GM18520 (cell line): ENCODE data around the gene PMM2.
"Not testable (repeated sequence)": the region's sequence is repeated elsewhere in the genome, so short reads cannot be mapped to it uniquely, and the experiment has no call there.

Source experiments
- ATAC-seq: cut with Tn5 transposase; IDR thresholded peaks from one replicate; pipeline ENCODE4 v1.9.1; 2021; ENCODE audit not compliant: unreplicated experiment

PMM2 gene

DNA sequence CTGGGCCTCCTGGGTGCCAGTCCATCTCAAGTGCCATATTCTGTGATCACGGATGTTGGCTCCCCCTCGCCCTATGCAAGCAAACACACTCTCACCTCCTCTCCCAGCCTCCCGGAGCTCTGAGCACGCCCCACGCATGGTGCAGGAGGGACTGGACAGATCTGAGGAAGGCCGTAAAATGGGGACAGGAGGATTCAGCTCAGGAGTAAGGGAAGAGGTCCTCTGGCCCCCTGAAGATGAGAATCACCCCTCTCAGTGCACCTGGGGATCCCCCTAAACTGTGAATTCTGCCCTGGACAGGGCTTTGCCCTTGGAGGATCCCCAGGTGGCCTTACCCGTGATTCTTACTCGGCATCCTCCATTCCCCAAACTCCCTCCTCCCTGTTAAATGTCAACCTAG lies 15.8 kb upstream of the PMM2 start:
- no peak for ATAC-seq

- no peak for ATAC-seq
Observed at GRCh38 chr16:8782673-8783072, 15.0 kb upstream of the PMM2 start.

DNA sequence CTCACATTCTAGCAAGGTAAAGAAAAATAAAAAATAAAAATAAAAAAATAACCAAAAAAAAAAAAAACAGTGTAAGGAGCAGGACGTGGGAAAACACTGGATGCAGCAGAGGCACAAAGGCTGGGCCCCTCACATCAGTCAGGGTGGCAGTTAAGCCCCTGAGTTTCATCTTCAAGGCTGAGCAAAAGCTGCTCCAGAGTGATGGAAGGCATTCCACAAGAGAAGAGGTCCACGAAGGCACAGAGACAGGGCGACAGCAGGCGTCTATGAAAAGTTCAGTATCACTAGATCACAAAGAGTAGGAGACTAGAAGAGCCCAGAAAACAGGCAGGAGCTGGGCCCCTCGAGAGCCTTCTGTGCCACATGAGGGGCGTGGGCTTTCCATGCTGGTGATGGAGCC lies 12.2 kb upstream of the PMM2 start:
- ATAC-seq: no peak

GRCh38 chr16:8786316-8786715 lies 11.3 kb upstream of the PMM2 start:
- not testable (repeated sequence) for ATAC-seq

- ATAC-seq: no peak
Observed at GRCh38 chr16:8788578-8789172, 9.0 kb upstream of the PMM2 start.

- ATAC-seq: no peak
Observed at GRCh38 chr16:8795091-8795490, 2.5 kb upstream of the PMM2 start.

DNA sequence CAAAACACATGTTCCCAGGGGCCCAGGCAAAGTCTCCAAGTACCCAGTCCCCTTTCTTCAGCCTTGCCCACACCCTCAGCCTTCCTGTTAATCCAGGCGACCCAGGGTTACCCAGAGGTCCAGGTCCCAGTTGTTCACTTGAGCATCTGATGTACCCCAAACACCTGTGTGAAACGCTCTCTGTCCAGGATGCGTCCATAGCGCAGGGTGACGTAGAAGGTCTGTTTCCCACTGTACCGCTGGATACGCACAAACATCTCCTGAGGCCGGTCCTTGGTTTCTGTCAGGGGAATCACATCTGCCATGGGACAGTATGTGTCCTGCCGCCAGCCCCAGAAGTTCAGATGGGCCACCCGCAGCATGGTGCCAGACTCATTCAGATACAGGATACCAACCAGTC lies 1.8 kb upstream of the PMM2 start:
- ATAC-seq: no peak

- no peak for ATAC-seq
Observed at GRCh38 chr16:8796469-8797363, 923 bp upstream of the PMM2 start.

GRCh38 chr16:8798174-8798527 lies 512 bp downstream of the PMM2 start:
- no peak for ATAC-seq

DNA sequence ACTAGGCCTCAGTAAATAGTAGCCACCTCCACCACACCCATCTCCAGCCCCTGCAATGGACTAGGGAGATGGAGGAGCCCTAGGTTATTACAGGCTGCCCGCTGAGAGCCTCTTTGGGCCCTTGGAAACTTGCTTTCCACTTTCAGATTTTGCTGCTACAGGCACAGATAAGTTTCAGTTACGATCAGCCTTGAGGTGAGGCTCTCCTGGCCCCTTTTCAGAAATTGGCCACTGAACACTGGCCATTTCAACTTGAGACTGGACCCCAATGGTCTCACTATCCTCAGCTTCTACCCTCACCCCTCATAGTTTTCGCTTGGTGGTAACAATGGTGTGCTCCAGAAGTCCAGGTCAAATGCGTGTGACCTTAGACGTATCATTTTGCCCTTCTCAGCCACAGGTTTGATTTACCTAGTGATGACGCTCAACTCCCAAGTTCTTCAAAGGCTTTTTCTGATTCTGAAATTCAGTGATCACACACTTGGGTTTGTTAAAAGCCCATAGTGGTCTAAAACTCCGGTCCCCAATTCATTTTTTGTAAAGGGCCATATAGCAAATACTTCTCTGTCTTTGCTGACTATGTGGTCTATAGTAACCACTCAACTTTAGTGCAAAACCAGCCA lies 1.0 kb downstream of the PMM2 start:
- ATAC-seq: no peak

- no peak for ATAC-seq
Observed at GRCh38 chr16:8801701-8802100, 4.1 kb downstream of the PMM2 start.

DNA sequence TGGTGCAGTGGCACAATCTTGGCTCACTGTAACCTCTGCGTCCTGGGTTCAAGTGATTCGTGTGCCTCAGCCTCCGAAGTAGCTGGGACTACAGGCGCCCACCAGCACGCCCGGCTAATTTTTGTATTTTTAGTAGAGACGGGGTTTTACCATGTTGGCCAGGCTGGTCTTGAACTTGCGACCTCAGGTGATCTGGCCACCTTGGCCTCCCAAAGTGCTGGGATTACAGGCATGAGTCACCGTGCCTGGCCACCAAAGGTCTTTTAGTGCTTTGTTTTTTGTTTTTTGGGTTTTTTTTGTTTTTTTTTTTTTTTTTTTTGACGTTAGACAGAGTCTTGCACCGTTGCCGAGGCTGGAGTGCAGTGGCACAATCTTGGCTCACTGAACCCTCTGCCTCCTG lies 6.1 kb downstream of the PMM2 start:
- ATAC-seq: not testable (repeated sequence)

GRCh38 chr16:8804313-8804712 lies 6.7 kb downstream of the PMM2 start:
- no peak for ATAC-seq

DNA sequence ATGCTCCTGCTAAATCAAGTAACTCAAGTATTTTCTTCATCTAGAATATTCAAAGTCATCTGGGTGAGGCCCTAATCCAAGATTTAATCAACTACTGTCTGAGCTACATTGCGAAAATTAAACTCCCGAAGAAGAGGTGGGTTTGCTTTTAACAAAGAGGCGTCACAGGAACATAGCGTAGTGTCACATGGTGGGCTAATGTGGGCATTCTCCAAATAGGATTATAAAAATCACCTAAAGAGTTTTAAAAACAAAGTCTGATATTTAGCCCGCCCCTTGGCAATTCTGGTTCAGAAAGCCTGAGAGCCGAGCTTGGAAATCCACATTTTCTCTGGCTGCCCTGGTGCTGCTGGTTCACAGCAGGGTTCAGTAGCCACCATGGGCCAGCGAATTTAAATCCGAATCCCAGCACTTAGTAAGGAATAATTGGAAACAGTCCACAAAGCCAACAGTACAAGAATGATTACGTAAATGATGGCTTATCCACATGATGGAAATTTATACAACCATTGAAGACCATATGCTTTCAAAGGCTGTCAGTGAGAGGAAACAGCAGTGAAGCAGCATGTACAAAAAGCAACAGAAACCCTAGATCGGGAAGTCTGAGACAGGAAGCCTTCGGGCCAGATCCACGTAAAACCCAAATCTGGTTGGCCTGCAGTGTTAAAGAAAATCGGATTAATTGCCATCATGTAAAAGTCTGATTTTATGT lies 8.8 kb downstream of the PMM2 start:
- ATAC-seq: no peak

GRCh38 chr16:8807189-8807588 lies 9.6 kb downstream of the PMM2 start:
- no peak for ATAC-seq

DNA sequence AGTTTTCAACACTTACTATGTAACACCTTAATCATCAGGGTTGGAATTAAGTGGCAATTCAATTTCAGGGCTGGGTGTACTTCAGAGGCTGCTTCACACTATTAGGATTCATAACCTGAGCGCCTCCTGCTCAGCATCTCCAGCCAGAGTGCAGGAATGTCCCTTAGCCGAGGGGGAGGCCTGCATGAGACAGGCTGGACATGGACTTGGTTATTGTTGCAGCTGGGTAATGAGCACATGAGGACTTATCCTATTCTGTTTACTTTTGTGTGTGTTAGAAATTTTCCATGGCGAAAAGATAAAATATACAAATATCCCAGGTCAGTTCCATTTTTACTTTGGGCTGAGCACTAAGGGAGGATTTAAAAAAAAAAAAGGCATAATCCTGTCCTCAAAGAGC lies 10.4 kb downstream of the PMM2 start:
- ATAC-seq: no peak

GRCh38 chr16:8808613-8809353 lies 11.1 kb downstream of the PMM2 start:
- ATAC-seq: no peak

DNA sequence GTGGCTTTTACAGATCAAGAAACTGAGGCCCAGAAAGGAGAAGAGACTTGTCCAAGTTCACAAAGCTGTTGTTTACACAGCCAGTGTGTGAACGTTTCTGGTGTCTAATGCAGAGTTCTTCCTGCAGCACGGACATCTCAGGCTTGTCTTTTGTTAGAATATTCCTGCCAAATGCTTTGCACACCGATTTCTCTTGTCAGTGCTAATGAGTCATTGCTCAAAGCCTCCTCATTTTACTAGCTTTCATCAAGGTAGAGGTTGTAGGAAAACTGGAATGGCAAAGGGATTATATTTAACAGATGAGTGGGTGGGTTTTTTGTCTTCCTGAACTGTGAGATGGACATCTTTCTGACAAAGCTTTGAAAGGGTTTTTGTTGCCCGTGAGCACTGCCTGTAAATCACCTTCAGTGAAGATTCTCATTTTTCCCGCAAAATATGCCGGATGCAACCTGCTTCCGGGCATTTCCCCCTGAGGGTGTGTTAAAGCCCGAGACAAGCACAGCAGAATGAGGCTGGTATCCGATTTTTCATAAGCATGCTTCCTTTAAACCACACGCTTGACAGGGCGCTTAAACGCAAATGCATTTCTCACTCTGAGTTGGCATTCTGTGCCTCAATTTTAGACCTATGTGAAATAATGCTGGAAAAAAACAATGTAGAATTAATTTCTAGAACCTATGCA lies 14.7 kb downstream of the PMM2 start:
- no peak for ATAC-seq

DNA sequence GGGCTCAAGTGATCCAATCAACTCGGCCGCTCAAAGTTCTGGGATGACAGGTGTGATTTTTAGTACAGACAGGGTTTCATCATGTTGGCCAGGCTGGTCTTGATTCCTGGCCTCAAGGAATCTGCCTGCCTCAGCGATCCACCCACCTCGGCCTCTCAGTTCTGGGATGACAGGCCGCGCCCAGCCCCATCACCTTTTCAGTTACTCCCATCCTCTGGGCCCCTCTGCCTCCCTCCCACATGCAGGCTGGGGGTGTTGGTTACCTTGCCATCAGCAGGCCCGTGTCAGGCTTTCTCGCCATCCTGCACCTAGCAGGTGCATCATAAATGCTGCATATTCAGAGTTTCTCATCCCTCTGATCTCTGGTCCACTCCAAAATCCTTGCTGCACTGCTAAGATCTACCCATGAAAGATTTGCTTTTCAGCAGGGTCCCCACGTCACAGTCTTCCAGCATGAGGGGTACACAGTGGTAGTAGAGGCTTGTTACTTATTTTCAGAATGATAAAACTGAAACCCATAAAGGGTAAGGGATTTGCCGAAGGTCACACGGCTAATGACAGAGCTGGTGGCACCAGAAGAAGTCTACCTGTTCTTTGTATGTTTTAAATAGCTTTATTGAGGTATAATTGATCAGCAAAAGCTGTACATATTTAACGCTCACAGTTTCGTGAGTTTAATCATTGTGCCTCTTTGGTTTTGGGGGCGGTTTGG lies 16.6 kb downstream of the PMM2 start:
- ATAC-seq: no peak
